IgD-negative memory B cell (primary cell): ENCODE measurements around the gene PGBD2. TPM values are rescaled to one million over a fixed set of nuclear protein-coding genes. Genes with fewer than 3 reads are reported as not detected.
"Not testable (repeated sequence)": the region's sequence is repeated elsewhere in the genome, so short reads cannot be mapped to it uniquely, and the experiment has no call there.

Experiments used
- H3K27ac Mint-ChIP-seq, 3 donors: one replicate each; pipeline ENCODE4 v1.8.0; 2020 to 2022; ENCODE audit warnings: mild to moderate bottlenecking in 3 of 3, mixed read lengths in 3 of 3, moderate library complexity in 1 of 3
- H3K27me3 Mint-ChIP-seq: one replicate; pipeline ENCODE4 v1.8.0; 2021; ENCODE audit warnings: mixed read lengths
- H3K36me3 Mint-ChIP-seq: one replicate; pipeline ENCODE4 v1.8.0; 2020; ENCODE audit warnings: mild to moderate bottlenecking, mixed read lengths
- H3K4me1 Mint-ChIP-seq, 3 donors: one replicate each; pipeline ENCODE4 v1.8.0; 2020 to 2022; ENCODE audit warnings: mixed read lengths in 3 of 3, mild to moderate bottlenecking in 1 of 3
- H3K4me3 Mint-ChIP-seq, 4 donors: one replicate each; pipeline ENCODE4 v1.8.0; 2020 to 2022; ENCODE audit warnings: mild to moderate bottlenecking in 4 of 4, mixed read lengths in 4 of 4, moderate library complexity in 3 of 4
- H3K9me3 Mint-ChIP-seq, 3 donors: one replicate each; pipeline ENCODE4 v1.8.0; 2020 to 2021; ENCODE audit warnings: mixed read lengths in 3 of 3, mild to moderate bottlenecking in 1 of 3
- polyA plus RNA-seq: library from polyadenylated mRNA; unstranded; fragments of 300-500 nt; fragmentation: Illumina TruSeq; gene quantifications from one replicate; pipeline ENCODE4 v1.2.3, GENCODE V29; 2021

Gene PGBD2
- polyA plus RNA-seq, 1 donor from 2014 or later: 16.9 TPM

GRCh38 chr1:248901578-248901977, 4.5 kb upstream of the PGBD2 start:
- no peak overlapping the region for H3K27ac Mint-ChIP-seq
- peaks cover 0 to 5% (median 4%) of the 10 kb centered on the region in 3 donors for H3K4me1 Mint-ChIP-seq
- no peak overlapping the region for H3K4me3 Mint-ChIP-seq
- H3K36me3 Mint-ChIP-seq: no peaks in the 10 kb centered on the region
- no peaks in the 10 kb centered on the region for H3K9me3 Mint-ChIP-seq
- H3K27me3 Mint-ChIP-seq: peaks cover 2% of the 10 kb centered on the region

- Mint-ChIP-seq H3K9me3 (no peaks in the 10 kb centered on the region), H3K4me1 (peaks cover 20 to 33% (median 26%) of the 10 kb centered on the region in 3 donors), H3K27ac (peak overlapping the region; percentile 29 to 61 (median 42)), H3K36me3 (peaks cover under 1% of the 10 kb centered on the region), H3K27me3 (no peaks in the 10 kb centered on the region), H3K4me3 (peak overlapping the region in 3 of 4 donors; percentile 15 to 86 (median 30))
Measured at GRCh38 chr1:248904437-248905216, 1.4 kb upstream of the PGBD2 start.

- Mint-ChIP-seq H3K27me3 (no peaks in the 10 kb centered on the region), H3K4me3 (peak overlapping the region; percentile 86 to 99 (median 95)), H3K27ac (peak overlapping the region; percentile 61 to 99 (median 98)), H3K9me3 (no peaks in the 10 kb centered on the region), H3K36me3 (peaks cover 5% of the 10 kb centered on the region), H3K4me1 (peaks cover 27 to 37% (median 35%) of the 10 kb centered on the region in 3 donors)
Measured at GRCh38 chr1:248905662-248906008, 400 bp upstream of the PGBD2 start.

- Mint-ChIP-seq H3K27ac (peak overlapping the region; percentile 61 to 98 (median 96)), H3K4me3 (peak overlapping the region; percentile 86 to 99 (median 94)), H3K36me3 (peaks cover 5% of the 10 kb centered on the region), H3K9me3 (no peaks in the 10 kb centered on the region), H3K27me3 (no peaks in the 10 kb centered on the region), H3K4me1 (peaks cover 29 to 37% (median 35%) of the 10 kb centered on the region in 3 donors)
Measured at GRCh38 chr1:248906753-248907661, 972 bp downstream of the PGBD2 start.

- Mint-ChIP-seq H3K36me3 (peaks cover 9% of the 10 kb centered on the region), H3K27ac (peak overlapping the region in 1 of 3 donors; percentile 23), H3K4me3 (peak overlapping the region in 1 of 4 donors; percentile 52)
Measured at GRCh38 chr1:248910761-248911160, 4.7 kb downstream of the PGBD2 start.

GRCh38 chr1:248913933-248914332, 7.9 kb downstream of the PGBD2 start:
- no peak overlapping the region for H3K4me3 Mint-ChIP-seq
- no peaks in the 10 kb centered on the region for H3K9me3 Mint-ChIP-seq
- no peaks in the 10 kb centered on the region for H3K27me3 Mint-ChIP-seq
- no peak overlapping the region for H3K27ac Mint-ChIP-seq
- peaks cover 24 to 28% (median 25%) of the 10 kb centered on the region in 3 donors for H3K4me1 Mint-ChIP-seq
- peaks cover 9% of the 10 kb centered on the region for H3K36me3 Mint-ChIP-seq

More at GRCh38 chr1:248910761-248911160, 4.7 kb downstream of the PGBD2 start:
- Mint-ChIP-seq H3K9me3 (no peaks in the 10 kb centered on the region), H3K27me3 (no peaks in the 10 kb centered on the region), H3K4me1 (peaks cover 41 to 46% (median 42%) of the 10 kb centered on the region in 3 donors)

- H3K27me3 Mint-ChIP-seq: no peaks in the 10 kb centered on the region
- peaks cover 11% of the 10 kb centered on the region for H3K36me3 Mint-ChIP-seq
- H3K4me3 Mint-ChIP-seq: no peak overlapping the region
- H3K9me3 Mint-ChIP-seq: no peaks in the 10 kb centered on the region
- peak overlapping the region in 1 of 3 donors; percentile 59 for H3K27ac Mint-ChIP-seq
- H3K4me1 Mint-ChIP-seq: peaks cover 15 to 25% (median 19%) of the 10 kb centered on the region in 3 donors
Measured at GRCh38 chr1:248914796-248915381, 8.9 kb downstream of the PGBD2 start.

- Mint-ChIP-seq H3K9me3 (no peaks in the 10 kb centered on the region), H3K27ac (no peak overlapping the region), H3K36me3 (peaks cover 14% of the 10 kb centered on the region), H3K4me1 (peaks cover 12 to 15% (median 14%) of the 10 kb centered on the region in 3 donors), H3K4me3 (no peak overlapping the region), H3K27me3 (no peaks in the 10 kb centered on the region)
Measured at GRCh38 chr1:248918131-248918530, 12.1 kb downstream of the PGBD2 start.

GRCh38 chr1:248923352-248924338, 17.6 kb downstream of the PGBD2 start:
- peaks cover 13% of the 10 kb centered on the region for H3K36me3 Mint-ChIP-seq
- H3K4me1 Mint-ChIP-seq: peaks cover 11 to 15% (median 15%) of the 10 kb centered on the region in 3 donors
- no peaks in the 10 kb centered on the region for H3K27me3 Mint-ChIP-seq
- no peaks in the 10 kb centered on the region for H3K9me3 Mint-ChIP-seq
- H3K4me3 Mint-ChIP-seq: no peak overlapping the region
- H3K27ac Mint-ChIP-seq: peak overlapping the region in 2 of 3 donors; percentile 39 to 41

- Mint-ChIP-seq H3K9me3 (no peaks in the 10 kb centered on the region), H3K27ac (peak overlapping the region; percentile 7 to 28 (median 26)), H3K4me1 (peaks cover 5 to 15% (median 11%) of the 10 kb centered on the region in 3 donors), H3K36me3 (peaks cover 8% of the 10 kb centered on the region), H3K27me3 (no peaks in the 10 kb centered on the region), H3K4me3 (peak overlapping the region in 1 of 4 donors; percentile 41)
Measured at GRCh38 chr1:248924696-248925532, 18.9 kb downstream of the PGBD2 start.

- not testable (repeated sequence) for H3K27ac Mint-ChIP-seq, H3K36me3 Mint-ChIP-seq, H3K27me3 Mint-ChIP-seq, H3K9me3 Mint-ChIP-seq, H3K4me3 Mint-ChIP-seq
- peaks cover 5 to 15% (median 11%) of the 10 kb centered on the region in 3 donors for H3K4me1 Mint-ChIP-seq
Measured at GRCh38 chr1:248925859-248926258, 19.8 kb downstream of the PGBD2 start.

- Mint-ChIP-seq H3K27ac (no peak overlapping the region), H3K4me3 (no peak overlapping the region), H3K4me1 (peaks cover 5 to 11% (median 7%) of the 10 kb centered on the region in 3 donors), H3K9me3 (no peaks in the 10 kb centered on the region), H3K36me3 (peaks cover 5% of the 10 kb centered on the region), H3K27me3 (no peaks in the 10 kb centered on the region)
Measured at GRCh38 chr1:248926401-248927182, 20.6 kb downstream of the PGBD2 start.
